ENCODE data around the gene PER3. TPM values are rescaled to one million over a fixed set of nuclear protein-coding genes. Genes with fewer than 3 reads are reported as not detected.

The PER3 gene
- total and polyA plus RNA-seq, 10 of the 15 experiments (the other 5 are each of a cell fraction or from before 2014, with no cell fraction given): 0.06 to 0.64 (median 0.13) TPM; not detected in 1

GRCh38 chr1:7795406-7795805 is 11.3 kb downstream of the PER3 start (continued):
- TF ChIP-seq BCL3 (IDR thresholded peaks at IDR 0.05; ENCODE audit: borderline replicate concordance, insufficient read depth, low read depth, low read length, poor library complexity, severe bottlenecking) (no peak), STAT3 (IDR thresholded peaks at IDR 0.05; ENCODE audit: low read depth, low read length) (no peak), MAX (IDR thresholded peaks at IDR 0.05; ENCODE audit: low read depth, low read length) (no peak), ZZZ3 (IDR thresholded peaks at IDR 0.05; ENCODE audit: control insufficient read depth, insufficient read length, low read depth) (no peak)

GRCh38 chr1:7805460-7805859 is 21.4 kb downstream of the PER3 start:
- ChIA-PET POLR2A (no interaction called here), CTCF (interaction anchor here (0.6 to 1.0 kb wide), 2 partner anchors 17 to 53 kb away, joined by 3 read pairs; no protein-coding TSS in a partner anchor), RAD21 (ENCODE audit: unreplicated experiment) (interaction anchor here (0.7 kb wide), 1 partner anchor 98 kb away, joined by 3 read pairs; no protein-coding TSS in a partner anchor), SMC1A (ENCODE audit: uncharacterized antibody, unreplicated experiment) (interaction anchor here (1.0 kb wide), 1 partner anchor 11 kb away, joined by 4 read pairs; no protein-coding TSS in a partner anchor)
- H2AFZ ChIP-seq (ENCODE audit: control insufficient read depth, low read depth, low read length): no peak overlapping the region
- no TSS peak for BruUV-seq (replicated peaks)
- FAIRE-seq: no peak
- 53% methylated on average over 9 of the region's 9 CpGs for WGBS (ENCODE audit: insufficient coverage, insufficient replicate concordance, low lambda C conversion rate, missing lambda C conversion rate)
- H3K9me3 ChIP-seq (replicated peaks; ENCODE audit: control insufficient read depth, insufficient read depth, low read length): no peaks in the 10 kb centered on the region
- intact Hi-C loops (cut with micrococcal nuclease; ENCODE audit: unreplicated experiment): loop anchor here (5.0 kb wide), 1 partner anchor 97 kb away; no protein-coding TSS in a partner anchor
- no peaks in the 10 kb centered on the region for H4K20me1 ChIP-seq (ENCODE audit: control insufficient read depth, insufficient read depth)
- H3K27ac ChIP-seq (ENCODE audit: control insufficient read depth, insufficient read depth): no peak overlapping the region
- H3K4me2 ChIP-seq (ENCODE audit: control insufficient read depth, insufficient read depth): no peak overlapping the region
- no peak for DNase-seq (ENCODE audit: low read depth, low spot score)
- ATAC-seq: no peak
- no peak overlapping the region for H3K4me3 ChIP-seq
- no peaks in the 10 kb centered on the region for H3K4me1 ChIP-seq (ENCODE audit: control insufficient read depth, insufficient read depth, low read length)
- no peaks in the 10 kb centered on the region for H3K36me3 ChIP-seq (ENCODE audit: control insufficient read depth in 2 of 2, insufficient read depth in 2 of 2, low read length in 1 of 2)
- H3K27me3 ChIP-seq (replicated peaks in 1 of 2; ENCODE audit: control insufficient read depth in 2 of 2, insufficient read depth in 2 of 2, low read length in 1 of 2): no peaks in the 10 kb centered on the region
- TF ChIP-seq NFIC (IDR thresholded peaks at IDR 0.05; ENCODE audit: low read depth, low read length) (no peak), NR2F1 (conservative IDR thresholded peaks at IDR 0.05) (no peak), HDAC6 (IDR thresholded peaks at IDR 0.05; ENCODE audit: unreplicated experiment) (no peak), ZBTB11 (CRISPR knock-in tag; IDR thresholded peaks at IDR 0.05) (no peak), EGR1 (IDR thresholded peaks at IDR 0.05; ENCODE audit: borderline replicate concordance in 1 of 2, low read depth in 2 of 2, low read length in 2 of 2) (no peak)
- H3K79me2 ChIP-seq (ENCODE audit: control insufficient read depth, insufficient read depth, low read length): no peaks in the 10 kb centered on the region
- H3K9ac ChIP-seq (ENCODE audit: control insufficient read depth, insufficient read depth, low read length): no peak overlapping the region
- in situ Hi-C loops (cut with MboI): no loop called here
